HG03175 (cell line): Measurements from ENCODE around the gene LRRC27.
"Not testable (repeated sequence)": the region's sequence is repeated elsewhere in the genome, so short reads cannot be mapped to it uniquely, and the experiment has no call there.

Source experiments
- ATAC-seq: cut with Tn5 transposase; IDR thresholded peaks from one replicate; pipeline ENCODE4 v1.9.1; 2021; ENCODE audit warnings: mild to moderate bottlenecking, moderate library complexity; ENCODE audit not compliant: unreplicated experiment

Gene LRRC27

DNA sequence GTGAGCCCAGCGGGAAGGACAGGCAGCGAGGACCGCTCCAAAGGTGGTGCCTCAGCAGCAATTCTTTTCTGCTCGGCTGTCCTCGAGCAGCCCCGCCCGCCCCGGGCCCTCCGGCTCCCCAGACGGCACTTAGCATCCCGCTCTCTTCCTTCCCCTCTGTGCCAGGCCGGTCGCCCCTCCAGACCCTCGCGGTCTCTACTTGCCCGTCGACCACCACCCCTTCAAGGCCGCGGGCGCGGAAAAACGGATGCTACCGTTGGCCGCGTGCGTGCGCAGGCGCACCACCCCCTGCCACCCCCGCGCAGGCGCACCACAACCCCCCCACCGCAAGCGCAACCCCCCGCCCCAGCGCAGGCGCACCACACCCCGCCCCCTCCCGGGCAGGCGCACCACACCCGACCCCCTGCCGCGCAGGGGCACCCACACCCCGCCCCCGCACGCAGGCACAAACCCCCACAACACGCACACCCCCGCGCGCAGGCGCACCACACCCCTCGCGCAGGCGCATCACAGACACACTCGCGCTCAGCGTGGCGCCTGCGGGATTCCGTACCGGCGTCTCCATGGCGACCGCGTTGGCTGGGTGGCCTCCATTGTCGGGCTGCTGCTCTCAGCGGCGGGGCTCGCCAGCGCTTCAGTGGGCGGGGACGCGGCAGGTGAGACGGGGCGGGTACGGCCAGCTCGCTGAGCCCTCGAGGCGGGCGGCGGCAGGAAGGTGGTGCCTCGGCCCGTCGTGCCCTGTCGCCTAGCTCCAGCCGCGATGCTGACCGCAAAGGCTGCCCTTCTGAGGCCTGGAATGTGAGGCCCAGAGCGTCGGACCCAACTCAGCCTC is at the start of gene LRRC27:
LRRC27 (plus strand) TSS at position 593 of the 832 bp plus-strand sequence. CDS start 1,332 bp downstream, outside the sequence.
- ATAC-seq = peak; percentile 77

DNA sequence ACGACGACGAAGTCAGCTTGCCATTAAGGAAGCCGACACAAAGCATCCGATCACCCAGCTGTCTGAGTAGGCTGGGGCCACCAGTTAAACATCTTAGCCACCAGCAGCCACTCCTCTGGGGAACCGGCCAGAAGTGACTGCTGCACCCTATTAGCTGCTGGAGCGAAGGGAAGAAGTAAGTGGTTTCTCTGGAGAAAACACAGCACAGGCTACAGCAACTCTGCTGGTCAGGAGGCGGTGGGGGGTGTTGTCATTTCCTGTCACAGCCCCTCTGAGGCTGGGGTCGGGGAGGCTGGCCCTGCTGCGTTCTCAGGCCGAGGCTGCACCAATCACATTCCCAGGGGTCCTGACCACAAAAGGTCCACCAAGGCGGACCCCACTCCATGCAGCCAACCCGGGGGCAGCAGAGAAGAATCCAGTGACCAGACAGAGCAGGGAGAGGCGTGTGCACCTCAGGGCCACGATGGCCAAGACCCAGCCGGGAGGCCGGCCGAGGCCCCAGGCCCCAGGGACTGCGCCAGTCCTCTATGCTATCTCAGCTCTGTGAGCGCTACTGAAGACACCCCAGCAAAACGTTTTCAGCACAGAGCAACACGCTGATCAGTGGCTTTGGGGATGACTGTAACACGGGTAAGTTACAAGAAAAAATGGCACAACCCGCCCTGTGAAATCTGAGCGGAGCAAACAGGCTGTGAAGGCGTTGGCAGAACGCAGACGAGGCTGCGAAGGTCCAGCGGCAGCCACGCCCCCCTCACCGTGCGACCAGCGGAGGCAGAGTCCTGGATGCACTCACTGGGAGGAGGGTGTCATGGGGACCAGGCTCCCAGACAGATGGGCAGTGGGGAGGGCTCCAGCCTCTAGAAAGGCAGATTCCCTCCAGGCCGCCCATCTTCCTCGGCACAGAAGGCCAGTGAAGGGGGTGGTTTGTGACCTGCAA is 49.1 kb upstream of the LRRC27 start:
- no peak for ATAC-seq

DNA sequence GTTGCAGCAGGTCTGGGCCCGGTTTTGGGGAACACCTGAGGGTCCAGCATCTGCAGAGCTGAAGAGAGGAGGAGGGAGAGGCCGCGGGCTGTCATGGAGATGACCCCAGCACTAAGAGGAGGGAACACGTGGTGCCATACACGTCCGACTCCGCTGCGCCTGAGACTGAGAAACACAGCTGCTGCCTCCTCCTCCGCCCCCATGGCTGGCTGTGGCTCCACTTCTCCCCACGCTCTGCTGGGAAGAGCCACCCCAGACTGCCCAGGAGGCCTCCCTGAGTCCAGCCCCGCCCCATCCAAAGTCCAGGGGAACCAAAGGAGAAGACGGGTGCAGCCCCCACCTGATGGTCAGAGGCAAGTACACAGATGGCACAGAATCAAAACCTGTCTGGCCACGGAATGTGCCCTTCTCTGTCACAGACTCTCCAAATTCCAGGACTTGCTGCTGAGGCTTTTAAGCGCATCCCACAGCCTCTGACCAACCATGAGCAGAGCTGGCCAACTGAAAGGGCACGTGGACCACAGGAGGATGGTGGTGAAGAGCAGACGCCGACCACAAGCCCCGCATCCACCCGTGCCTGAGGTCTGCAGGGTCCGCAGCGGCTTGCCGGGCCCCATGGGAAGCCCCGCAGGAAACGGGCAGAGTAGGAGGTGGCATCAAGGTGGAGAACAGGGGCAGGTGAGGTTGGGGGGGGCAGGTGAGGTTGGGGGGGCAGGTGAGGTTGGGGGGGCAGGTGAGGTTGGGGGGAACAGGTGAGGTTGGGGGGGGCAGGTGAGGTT is 48.2 kb upstream of the LRRC27 start:
- ATAC-seq = no peak

DNA sequence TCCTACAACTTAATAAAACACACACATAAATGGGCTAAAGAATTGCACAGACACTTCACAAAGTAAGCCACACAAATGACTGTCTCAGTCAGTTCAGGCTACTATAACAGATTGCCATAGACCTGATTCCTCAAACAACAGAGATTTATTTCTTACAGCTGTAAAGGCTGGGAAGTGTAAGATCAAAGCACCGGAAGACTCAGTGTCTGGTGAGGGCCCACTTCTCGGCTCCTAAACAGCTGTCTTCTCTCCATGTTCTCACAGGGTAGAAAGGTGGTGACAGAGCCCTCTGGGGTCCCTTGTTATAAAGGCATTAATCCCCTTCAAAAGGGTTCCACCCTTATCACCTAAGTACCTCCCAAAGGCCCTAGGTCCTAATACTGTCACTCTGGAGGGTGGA is 42.6 kb upstream of the LRRC27 start:
- ATAC-seq = no peak

DNA sequence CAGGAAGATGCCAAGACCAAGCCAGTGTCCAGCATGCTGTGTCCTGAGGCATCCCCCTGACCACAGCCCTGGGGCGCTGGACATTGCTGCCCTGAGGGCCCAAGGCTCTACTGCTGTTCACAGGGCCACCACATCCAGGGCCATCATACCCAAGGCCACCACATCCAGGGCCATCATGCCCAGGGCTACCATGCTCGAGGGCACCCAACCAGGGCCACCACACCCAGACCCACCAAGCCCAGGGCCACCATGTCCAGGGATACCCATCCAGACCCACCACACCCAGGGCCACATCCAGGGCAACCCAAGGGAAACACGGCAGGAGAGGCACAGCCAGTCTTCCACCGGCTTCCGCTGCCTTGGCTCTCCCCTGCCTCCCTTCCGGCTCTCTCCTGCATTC is 41.4 kb upstream of the LRRC27 start:
- ATAC-seq = no peak

DNA sequence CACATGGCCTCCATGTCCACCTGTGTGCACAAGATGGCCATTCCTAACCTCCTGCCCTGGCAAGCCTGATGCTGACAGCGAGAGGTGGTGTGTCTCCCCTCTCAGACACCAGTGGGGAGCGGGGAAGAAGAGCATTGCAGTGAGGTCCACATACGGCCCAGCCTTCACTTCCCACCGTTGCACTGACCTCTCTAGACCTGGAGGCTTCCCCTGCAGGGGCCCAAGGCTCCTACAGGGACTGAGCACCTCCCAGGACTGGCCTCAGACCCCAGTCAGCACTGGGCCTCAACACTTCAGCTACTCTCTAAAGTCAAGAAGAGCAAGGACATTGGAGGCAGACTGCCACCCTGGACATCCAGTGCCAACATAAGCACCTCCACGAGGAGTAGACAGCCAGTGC is 40.2 kb upstream of the LRRC27 start:
- no peak for ATAC-seq

DNA sequence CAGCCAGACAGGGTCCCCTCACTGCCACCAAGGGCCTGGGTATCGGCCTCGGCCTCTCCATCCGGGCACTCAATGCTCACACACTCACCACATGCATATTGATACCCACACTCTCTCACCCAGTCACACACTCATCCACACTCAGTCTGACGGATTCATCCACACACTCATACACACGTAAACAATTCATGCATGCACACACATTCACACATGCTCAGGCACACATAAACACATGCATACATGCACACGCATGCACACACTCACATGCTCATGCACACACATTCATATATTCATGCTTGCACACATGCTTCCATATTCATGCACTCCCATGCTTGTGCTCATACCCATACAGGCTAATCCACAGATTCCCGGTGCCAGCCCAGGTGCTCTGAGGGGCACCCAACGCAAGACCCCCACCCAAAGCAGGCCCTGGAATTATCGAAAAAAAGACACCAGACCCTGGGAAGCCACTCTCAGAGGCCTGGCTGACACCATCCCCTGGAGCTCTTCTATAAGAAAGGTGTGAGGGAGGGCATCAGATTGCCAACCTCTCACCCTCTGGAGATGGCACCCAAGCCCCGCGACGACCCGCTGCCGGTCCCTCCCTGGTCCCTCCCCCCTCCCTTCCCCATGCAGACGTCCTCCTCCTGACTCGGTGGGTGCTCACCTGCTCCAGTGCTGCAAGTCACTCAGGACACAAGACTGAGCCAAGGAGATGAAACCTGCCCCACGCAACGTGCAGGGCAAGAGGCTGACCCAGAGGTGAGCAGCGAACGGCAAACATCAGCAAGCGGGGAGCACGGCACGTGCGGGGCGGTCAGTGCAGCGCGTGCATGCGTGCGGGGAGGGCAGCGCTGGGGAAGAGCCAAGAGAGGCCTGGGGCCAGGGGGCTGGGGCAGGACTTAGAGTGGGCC is 39.4 kb upstream of the LRRC27 start:
- no peak for ATAC-seq

DNA sequence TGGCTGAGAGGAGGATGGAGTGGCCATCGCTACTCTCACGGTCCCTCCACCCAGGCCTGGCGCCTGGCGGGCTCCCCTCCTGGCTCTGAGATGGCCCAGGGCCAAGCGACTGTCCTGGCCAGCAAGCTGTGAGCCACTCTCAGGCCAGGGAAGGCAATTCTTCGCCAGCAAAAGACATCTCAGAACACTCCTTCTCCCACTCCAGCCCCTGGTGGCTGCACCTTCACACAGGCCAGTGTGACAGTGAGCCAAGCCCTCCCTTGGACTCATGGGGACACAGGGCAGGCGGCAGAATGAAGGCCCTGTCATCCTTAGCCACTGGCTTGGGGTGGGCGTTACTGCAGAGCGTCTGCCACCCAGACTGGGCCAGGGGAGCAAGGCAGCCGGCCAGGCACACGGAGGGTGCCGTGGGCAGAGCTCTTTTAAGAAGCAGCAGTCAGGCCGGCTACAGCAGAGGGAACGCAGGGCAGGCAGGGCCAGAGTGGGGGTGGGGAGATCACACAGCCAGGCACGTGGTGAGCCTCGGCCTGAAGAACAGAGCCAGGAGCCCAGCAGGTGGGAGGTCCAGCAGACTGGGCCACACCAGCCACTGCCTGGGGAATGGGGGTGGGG is 38.7 kb upstream of the LRRC27 start:
- no peak for ATAC-seq

DNA sequence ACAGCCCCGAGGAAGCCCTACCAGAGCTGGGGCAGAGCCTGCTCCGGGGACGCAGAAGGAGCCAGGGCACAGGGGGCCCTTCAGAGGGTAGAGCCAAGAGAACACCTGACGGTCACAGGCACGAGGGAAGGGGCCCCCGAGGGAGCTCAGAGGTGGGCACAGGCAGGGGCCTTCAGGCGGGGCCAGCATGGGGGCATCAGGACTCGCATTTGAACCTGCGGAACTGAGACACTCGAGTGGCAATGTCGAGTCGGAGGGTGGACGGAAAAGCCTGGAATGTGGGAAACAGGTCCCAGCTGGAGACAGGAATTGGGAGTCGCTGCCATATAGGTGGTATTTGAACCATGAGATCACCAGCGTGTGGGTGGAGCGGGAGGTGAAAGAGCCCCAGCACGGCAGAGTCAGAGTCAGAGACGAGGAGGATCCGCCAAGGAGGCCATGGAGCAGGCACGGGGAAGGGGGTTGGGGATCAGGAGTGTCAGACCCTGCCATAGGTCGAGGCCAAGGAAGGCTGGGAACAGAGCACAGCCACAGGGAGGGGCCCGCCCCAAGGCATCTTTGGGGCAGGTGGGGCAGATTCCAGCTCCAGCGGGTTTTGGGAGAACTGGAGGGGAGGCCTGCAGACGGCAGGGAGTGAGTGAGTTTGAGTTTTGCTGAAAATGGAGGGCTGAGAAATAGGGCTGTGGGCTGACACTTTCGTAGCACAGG is 38.0 kb upstream of the LRRC27 start:
- no peak for ATAC-seq

DNA sequence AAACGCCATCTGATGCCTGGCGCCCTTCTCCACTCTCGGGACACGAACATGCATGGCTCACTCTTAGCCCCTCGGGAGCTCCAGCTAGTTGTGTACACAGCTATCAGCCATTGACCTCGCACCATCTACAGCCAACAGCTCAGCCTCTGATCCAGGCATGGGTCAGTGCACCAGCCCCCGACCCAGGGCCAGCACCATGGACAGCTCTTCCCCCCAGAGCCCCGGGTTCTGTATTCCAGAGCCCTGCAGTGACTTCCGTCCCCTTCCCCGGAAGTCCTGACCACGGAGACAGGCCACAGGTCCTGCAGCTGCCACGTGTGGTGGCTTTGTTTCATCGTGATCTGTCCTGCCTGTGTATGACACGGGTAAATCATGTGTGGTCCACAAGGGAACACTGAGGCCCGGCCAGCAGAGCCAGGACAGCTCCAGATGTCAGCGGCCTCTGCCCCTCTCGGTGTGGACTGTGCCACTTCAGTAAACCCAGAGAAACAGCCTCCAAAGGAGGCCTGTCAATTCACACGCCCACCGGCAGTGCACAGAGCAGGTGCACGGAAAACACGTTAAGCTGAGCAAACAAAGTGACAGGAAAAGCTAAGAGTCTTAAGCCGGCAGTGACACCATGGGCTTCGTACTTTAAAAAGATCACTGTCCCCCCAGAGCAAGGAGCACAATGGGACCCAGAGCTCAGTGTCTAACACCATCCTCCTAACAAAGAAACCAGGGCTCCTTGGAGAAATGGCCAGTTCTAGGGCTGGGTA is 37.3 kb upstream of the LRRC27 start:
- no peak for ATAC-seq

DNA sequence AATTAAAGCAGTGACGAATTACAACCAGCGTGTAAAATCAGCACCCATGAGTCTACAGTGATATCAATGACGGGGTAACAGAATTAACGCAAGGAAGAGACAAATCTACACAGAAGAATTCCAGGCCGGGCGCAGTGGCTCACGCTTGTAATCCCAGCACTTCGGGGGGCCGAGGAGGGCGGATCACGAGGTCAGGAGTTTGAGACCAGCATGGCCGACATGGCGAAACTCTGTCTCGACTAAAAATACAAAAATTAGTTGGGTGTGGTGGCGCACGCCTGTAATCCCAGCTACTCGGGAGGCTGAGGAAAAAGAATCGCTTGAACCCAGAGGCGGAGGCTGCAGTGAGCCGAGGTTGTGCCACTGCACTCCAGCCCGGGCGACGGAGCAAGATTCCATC is 36.5 kb upstream of the LRRC27 start:
- ATAC-seq = not testable (repeated sequence)

DNA sequence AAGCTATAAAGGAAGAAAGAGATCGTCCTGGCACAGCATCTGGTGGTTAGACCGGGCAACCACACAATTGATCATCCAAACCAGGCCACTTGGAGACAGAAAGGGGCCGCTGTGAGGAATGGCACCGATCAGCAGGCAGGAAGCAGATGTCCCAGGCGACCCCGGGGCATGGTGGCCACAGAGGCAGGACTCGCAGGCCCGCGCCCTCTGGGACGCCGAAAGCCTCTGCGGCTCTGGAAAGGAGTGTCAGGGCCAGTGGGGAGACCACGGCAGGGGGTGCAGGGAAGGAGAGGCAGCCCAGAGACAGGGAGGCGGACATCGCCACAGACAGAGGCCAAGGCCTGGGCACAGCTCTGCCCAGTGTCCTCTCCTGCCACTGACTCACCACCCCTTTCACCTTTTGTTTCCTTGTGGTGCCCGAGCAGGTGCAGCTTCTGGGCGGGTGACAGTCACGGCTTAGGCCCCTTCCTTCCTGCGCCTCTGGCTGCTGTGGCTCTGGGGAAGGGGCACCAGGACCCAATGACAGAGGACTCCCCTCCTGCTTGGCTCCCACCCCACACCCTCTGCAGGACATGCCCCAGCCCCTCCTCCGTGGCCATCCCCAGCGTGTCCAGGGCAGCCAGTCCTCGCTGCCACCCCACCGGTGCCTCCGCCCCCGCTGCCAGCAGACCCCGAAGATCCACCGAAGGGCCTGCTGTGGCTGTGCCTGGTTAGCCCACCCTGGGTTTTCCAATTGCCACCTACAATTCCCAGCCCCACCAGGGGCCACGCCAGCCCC is 35.1 kb upstream of the LRRC27 start:
- no peak for ATAC-seq

DNA sequence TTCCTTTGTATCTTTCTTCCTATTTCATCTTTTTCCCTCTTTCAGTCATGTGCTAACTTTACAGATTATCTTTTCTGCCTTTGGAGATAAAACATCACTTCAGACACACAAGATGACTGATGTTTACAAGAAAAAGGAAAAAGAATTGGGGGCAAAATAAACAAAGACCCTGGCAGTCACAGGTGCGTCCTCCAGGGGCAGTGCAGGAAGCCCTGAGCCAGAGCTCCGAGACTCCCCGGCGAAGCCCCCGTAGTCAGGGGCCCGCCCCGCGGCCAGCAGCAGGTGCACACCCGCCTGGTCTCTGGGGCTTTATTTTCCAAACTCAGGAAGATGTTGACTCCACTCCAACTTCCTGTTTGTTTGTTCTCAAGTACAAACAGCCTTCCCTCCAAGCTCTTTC is 34.5 kb upstream of the LRRC27 start:
- ATAC-seq = no peak

DNA sequence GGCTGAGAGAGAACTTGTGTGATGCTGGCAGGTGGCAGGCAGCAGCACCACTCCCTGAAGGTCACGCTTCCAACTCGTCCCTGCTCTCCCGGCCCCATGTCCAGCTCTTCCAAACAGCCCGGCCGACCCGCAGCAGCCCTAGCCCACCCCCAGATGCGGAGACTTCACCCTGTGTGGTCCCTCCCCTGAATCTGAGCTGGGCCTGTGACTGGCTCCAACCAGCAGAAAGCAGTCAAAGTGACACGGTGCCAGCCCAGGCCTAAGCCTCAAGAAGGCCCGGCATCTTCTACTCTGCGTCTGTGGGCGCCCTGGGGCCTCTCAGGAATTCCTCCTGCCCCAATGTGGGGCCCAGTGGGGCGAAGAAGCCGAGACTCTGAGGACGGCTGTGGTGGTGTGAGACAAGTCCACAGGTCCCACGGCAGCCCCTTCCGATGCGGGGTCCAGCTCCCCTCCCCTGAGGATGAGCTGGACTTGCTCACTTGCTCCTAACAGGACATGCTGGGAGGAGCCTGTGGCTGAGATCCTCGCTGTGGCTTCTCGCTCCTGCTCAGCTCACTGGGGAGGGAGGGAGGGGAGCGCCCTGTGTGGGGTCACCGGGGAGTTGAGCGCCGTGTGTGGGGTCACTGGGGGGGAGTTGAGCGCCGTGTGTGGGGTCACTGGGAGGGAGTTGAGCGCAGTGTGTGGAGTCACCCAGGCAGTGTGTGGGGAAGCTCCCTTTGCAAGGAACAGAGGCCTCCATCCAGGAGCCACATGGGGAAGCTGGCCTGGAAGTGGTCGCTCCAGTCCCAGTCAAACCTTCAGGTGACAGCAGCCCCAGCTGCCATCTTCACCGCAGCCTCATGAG is 33.7 kb upstream of the LRRC27 start:
- ATAC-seq = no peak

DNA sequence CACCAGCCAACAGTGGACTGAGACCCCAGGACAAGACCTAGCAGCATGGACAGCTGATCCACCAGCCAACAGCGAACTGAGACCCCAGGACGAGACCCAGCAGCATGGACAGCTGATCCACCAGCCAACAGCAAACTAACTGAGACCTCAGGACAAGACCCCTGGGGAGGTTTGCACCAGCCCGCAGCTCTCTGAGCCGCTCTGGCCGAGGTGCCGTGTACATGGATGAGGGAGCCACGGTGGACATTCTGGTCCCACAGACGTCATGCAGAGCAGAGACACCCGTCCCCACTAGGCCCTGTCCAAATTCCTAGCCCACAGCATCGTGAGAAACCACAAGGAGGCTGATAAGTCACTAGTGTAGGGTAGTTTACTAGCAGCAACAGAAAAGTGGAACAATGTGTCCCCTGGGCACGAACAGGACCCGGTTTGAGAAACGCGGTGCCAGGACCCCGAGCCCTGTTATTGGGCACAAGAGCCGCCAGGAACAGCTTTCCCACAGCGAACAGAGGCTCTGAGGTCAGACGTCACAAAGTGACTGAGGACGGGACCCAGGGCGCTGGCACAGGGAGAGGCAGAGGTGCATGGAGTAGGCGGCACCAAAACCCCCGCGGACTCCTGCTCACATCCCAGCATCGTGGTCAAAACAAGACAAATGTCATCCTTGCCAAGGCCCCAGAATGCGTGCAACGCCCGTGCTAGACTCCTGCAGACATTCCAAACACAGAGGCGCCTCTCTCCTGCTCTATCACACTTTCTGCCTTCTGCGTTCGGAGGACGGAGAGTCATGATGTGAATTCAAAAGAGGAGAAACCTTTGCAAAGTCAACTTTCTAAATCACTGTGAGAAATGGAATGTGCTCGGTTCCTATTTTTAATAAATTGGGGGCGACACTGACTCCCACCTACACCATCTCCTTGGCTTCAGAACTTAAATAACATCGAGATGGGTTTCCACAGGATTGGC is 32.3 kb upstream of the LRRC27 start:
- no peak for ATAC-seq
